C4-2B (cell line): Measurements from ENCODE around the gene TCAP.

Experiments
- ZFX ChIP-seq: fragments of 450-650 bp; IDR thresholded peaks from 2 replicates; pipeline ENCODE4 v1.6.1; 2017
- TF ChIP-seq, protein P1 (sequence below): fragments of 450-650 bp; conservative IDR thresholded peaks from 2 replicates; pipeline ENCODE4 v1.5.1; 2017; ENCODE audit warnings: mild to moderate bottlenecking

DNA sequence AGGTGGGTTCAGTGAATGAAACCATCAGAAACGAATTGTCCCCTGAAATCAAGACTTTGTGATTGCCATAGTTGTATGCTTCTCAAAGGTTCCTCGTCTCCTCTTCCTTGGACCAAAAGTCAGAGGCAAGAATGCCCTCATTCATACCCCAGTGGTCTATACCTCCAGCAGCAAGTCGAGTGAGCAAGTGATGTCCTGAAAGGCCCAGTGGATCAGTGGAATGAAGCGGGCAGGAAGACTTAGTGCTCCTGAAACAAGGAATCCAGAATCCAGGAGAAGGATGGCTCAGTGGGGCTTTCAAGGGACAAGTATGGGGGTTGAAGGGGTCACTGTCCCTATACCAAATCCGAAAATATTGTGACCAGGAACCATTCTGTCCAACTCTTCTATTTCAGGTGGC lies 29.4 kb downstream of the TCAP start:
- TF ChIP-seq, protein P1, sequence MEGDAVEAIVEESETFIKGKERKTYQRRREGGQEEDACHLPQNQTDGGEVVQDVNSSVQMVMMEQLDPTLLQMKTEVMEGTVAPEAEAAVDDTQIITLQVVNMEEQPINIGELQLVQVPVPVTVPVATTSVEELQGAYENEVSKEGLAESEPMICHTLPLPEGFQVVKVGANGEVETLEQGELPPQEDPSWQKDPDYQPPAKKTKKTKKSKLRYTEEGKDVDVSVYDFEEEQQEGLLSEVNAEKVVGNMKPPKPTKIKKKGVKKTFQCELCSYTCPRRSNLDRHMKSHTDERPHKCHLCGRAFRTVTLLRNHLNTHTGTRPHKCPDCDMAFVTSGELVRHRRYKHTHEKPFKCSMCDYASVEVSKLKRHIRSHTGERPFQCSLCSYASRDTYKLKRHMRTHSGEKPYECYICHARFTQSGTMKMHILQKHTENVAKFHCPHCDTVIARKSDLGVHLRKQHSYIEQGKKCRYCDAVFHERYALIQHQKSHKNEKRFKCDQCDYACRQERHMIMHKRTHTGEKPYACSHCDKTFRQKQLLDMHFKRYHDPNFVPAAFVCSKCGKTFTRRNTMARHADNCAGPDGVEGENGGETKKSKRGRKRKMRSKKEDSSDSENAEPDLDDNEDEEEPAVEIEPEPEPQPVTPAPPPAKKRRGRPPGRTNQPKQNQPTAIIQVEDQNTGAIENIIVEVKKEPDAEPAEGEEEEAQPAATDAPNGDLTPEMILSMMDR: no peak
- TF ChIP-seq ZFX: no peak
